Measurements from ENCODE around the gene DNAH10.

- TF ChIP-seq CTCF (tag by site-specific recombination; IDR thresholded peaks at IDR 0.05) = no peak
- TF ChIP-seq SETDB1 (IDR thresholded peaks at IDR 0.05; ENCODE audit: insufficient read length, low read length) = no peak
- no peak for TF ChIP-seq REST (tag by site-specific recombination; IDR thresholded peaks at IDR 0.05)
- TF ChIP-seq ZNF274 (IDR thresholded peaks at IDR 0.05; ENCODE audit: low read length) = no peak
- no peak for TF ChIP-seq ZNF274 (tag by site-specific recombination; IDR thresholded peaks at IDR 0.05; ENCODE audit: borderline replicate concordance)
- TF ChIP-seq HOXC10 (CRISPR knock-in tag; IDR thresholded peaks at IDR 0.05) = no peak
- no peak for TF ChIP-seq SP2 (tag by site-specific recombination; IDR thresholded peaks at IDR 0.05)
- no peak for TF ChIP-seq OVOL3 (tag by site-specific recombination; IDR thresholded peaks at IDR 0.05)
These were observed 187.7 kb downstream of the DNAH10 start for GRCh38 chr12:123949770-123950165.
